Spleen (tissue), 11 donors: ENCODE results near the gene GLRA3. TPM values are rescaled to one million over a fixed set of nuclear protein-coding genes. Genes with fewer than 3 reads are reported as not detected.

Experiments
- DNase-seq: peaks from one replicate; pipeline ENCODE4 v3.0.0-alpha.2; 2020
- H3K27ac ChIP-seq, 8 donors: fragments of 200-600 bp; sonication (generic) in 7 of 8; 1 replicate in 4 of 8; 2 replicates in 4 of 8; pipeline versions ENCODE4 v1.5.0 to v1.8.0; 2016 to 2021; ENCODE audit warnings: inconsistent platforms in 4 of 8, mild to moderate bottlenecking in 4 of 8, moderate library complexity in 1 of 8
- H3K27me3 ChIP-seq, 7 donors: fragments of 200-600 bp; sonication (generic) in 6 of 7; replicated peaks in 1 of 7; 1 replicate in 4 of 7; 2 replicates in 3 of 7; pipeline versions ENCODE4 v1.5.0 to v1.8.0; 2016 to 2021; ENCODE audit warnings: inconsistent platforms in 3 of 7, mild to moderate bottlenecking in 1 of 7
- H3K36me3 ChIP-seq, 6 donors: fragments of 200-600 bp; sonication (generic) in 5 of 6; 1 replicate in 4 of 6; 2 replicates in 2 of 6; pipeline versions ENCODE4 v1.5.0 to v1.8.0; 2016 to 2021; ENCODE audit warnings: inconsistent platforms in 2 of 6
- H3K4me1 ChIP-seq, 6 donors: fragments of 200-600 bp; sonication (generic) in 5 of 6; 1 replicate in 3 of 6; 2 replicates in 3 of 6; pipeline versions ENCODE4 v1.5.0 to v1.8.0; 2016 to 2021; ENCODE audit warnings: inconsistent platforms in 3 of 6
- H3K4me3 ChIP-seq, 8 donors: fragments of 200-600 bp; sonication (generic) in 7 of 8; 1 replicate in 4 of 8; 2 replicates in 4 of 8; pipeline versions ENCODE4 v1.5.0 to v1.8.0; 2016 to 2021; ENCODE audit warnings: inconsistent platforms in 4 of 8, mild to moderate bottlenecking in 4 of 8, moderate library complexity in 2 of 8
- H3K9me3 ChIP-seq, 8 donors: fragments of 200-600 bp; sonication (generic) in 7 of 8; 1 replicate in 4 of 8; 2 replicates in 4 of 8; pipeline versions ENCODE4 v1.5.0 to v1.8.0; 2016 to 2021; ENCODE audit warnings: inconsistent platforms in 4 of 8
- POLR2A ChIP-seq, 3 donors: fragments of 450-650 bp; IDR thresholded peaks; one replicate each; pipeline ENCODE4 v1.5.1; 2017; ENCODE audit warnings: antibody characterized with exemption in 3 of 3, mild to moderate bottlenecking in 1 of 3
- POLR2AphosphoS5 ChIP-seq, 3 donors: sonication (generic); formaldehyde crosslinking; IDR thresholded peaks; one replicate each; pipeline ENCODE4 v1.5.1; 2017; ENCODE audit warnings: antibody characterized with exemption in 3 of 3
- WGBS, 5 donors: extraction: QIAGEN DNeasy Blood & Tissue Kit in 3 of 5; methylation state at CpG; one replicate each; pipeline versions ENCODE4 v1.1.5 to v1.1.7; 2013 to 2018; 5-methylcytosine and 5-hydroxymethylcytosine counted together
- intact Hi-C: fragments of 100-400 bp; cut with DNase I; formaldehyde crosslinking; loops from one replicate; pipeline ENCODE4 v1.15.0; 2023; ENCODE audit warnings: low total_unique reads
- polyA plus RNA-seq, 3 donors: library from polyadenylated mRNA; stranded (reverse); fragments of 200-250 nt; gene quantifications; one replicate each; pipeline ENCODE4 v1.2.1, GENCODE V29; 2013
- total RNA-seq, 7 donors: library from RNA; depleted of rRNA in 3 of 7; stranded (reverse); fragments of >200 nt in 3 of 7; fragmentation: NEBNext Ultra II Directional in 4 of 7; extraction: Animal tissue kit (Norgen Biotek cat#: 25700) in 4 of 7; gene quantifications; one replicate each; pipeline versions ENCODE4 v1.1.0 to v1.2.1, GENCODE V29; 2016 to 2021
- TF ChIP-seq, protein P1 (sequence below), 11 experiments: fragments of 200-600 bp in 7 of 11; fragments of 450-650 bp in 4 of 11; sonication (generic) in 4 of 11; IDR thresholded peaks in 8 of 11; conservative IDR thresholded peaks in 3 of 11; 1 replicate in 7 of 11; 2 replicates in 4 of 11; pipeline versions ENCODE4 v1.4.0 to v1.8.0; 2016 to 2021; ENCODE audit warnings: antibody characterized with exemption in 11 of 11, inconsistent platforms in 4 of 11, mild to moderate bottlenecking in 1 of 11
- donor health status: healthy with polysubstance abuse.
- donor health status: DM: no; HTN: no; CAD: no; lungs with moderate emphysema.
- donor health status: DM: no; HTN: no; CAD: no.
- donor health status: Bipolar disorder and iron deficiency.
- donor health status: healthy.
- donor health status: DM: no; HTN: no; CAD: no.
- donor health status: DM: yes; HTN: yes; CAD: no.

Gene GLRA3
- total and polyA plus RNA-seq, 10 donors, result 0.02 to 0.20 (median 0.06) TPM; not detected in 2

GRCh38 chr4:174646326-174646725 lies 182.7 kb downstream of the GLRA3 start:
- intact Hi-C loops, result no loop called here
- Histone ChIP-seq H3K36me3 (no peaks in the 10 kb centered on the region), H3K4me3 (no peak overlapping the region), H3K27ac (no peak overlapping the region), H3K4me1 (no peaks in the 10 kb centered on the region), H3K27me3 (no peaks in the 10 kb centered on the region), H3K9me3 (no peaks in the 10 kb centered on the region)
- no peak for DNase-seq
- TF ChIP-seq POLR2AphosphoS5 (IDR thresholded peaks at IDR 0.05) (no peak), POLR2A (IDR thresholded peaks at IDR 0.05) (no peak)
- 36 to 50% (median 41%) methylated on average over 1 of the region's 1 CpG for WGBS, 5 donors

DNA sequence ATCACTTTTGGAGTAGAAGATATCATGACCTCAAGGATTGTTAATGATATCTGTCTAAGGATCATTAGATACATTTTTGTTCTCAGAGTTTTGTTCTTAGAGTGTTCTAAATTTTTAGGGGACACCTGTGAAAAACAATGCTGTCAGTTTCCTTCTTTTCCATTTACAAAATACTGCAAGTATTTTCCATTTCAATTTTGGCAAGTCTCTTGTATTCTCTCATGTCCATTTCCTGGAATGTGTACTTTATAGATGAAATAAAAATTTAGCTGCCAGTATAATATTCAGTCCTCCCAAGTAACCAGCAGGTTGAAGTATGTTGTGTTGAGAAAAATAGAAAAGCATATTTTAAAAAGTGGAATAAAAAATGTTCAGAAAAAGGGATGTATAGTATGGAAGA lies 188.9 kb downstream of the GLRA3 start:
- Histone ChIP-seq H3K4me3 (no peak overlapping the region), H3K4me1 (no peaks in the 10 kb centered on the region), H3K9me3 (no peaks in the 10 kb centered on the region), H3K27me3 (no peaks in the 10 kb centered on the region), H3K27ac (no peak overlapping the region), H3K36me3 (no peaks in the 10 kb centered on the region)
- DNase-seq, result no peak
- TF ChIP-seq, protein P1, sequence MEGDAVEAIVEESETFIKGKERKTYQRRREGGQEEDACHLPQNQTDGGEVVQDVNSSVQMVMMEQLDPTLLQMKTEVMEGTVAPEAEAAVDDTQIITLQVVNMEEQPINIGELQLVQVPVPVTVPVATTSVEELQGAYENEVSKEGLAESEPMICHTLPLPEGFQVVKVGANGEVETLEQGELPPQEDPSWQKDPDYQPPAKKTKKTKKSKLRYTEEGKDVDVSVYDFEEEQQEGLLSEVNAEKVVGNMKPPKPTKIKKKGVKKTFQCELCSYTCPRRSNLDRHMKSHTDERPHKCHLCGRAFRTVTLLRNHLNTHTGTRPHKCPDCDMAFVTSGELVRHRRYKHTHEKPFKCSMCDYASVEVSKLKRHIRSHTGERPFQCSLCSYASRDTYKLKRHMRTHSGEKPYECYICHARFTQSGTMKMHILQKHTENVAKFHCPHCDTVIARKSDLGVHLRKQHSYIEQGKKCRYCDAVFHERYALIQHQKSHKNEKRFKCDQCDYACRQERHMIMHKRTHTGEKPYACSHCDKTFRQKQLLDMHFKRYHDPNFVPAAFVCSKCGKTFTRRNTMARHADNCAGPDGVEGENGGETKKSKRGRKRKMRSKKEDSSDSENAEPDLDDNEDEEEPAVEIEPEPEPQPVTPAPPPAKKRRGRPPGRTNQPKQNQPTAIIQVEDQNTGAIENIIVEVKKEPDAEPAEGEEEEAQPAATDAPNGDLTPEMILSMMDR (IDR thresholded peaks at IDR 0.05 in 8 of 11, conservative IDR thresholded peaks at IDR 0.05 in 3 of 11), result no peak
- no peak for TF ChIP-seq POLR2A (IDR thresholded peaks at IDR 0.05)
- intact Hi-C loops, result no loop called here

- intact Hi-C loops, result no loop called here
- 94 to 100% (median 96%) methylated on average over 1 of the region's 1 CpG for WGBS, 5 donors
These were observed 193.3 kb downstream of the GLRA3 start for GRCh38 chr4:174635732-174636131.

GRCh38 chr4:174633399-174633798 lies 195.6 kb downstream of the GLRA3 start:
- intact Hi-C loops, result no loop called here
- peaks cover 0 to 2% (median 0%) of the 10 kb centered on the region in 7 donors for H3K27me3 ChIP-seq
- TF ChIP-seq, protein P1 (IDR thresholded peaks at IDR 0.05 in 8 of 11, conservative IDR thresholded peaks at IDR 0.05 in 3 of 11), result no peak
- TF ChIP-seq POLR2AphosphoS5 (IDR thresholded peaks at IDR 0.05), result no peak
- TF ChIP-seq POLR2A (IDR thresholded peaks at IDR 0.05), result no peak
- no peaks in the 10 kb centered on the region for H3K9me3 ChIP-seq
- H3K4me1 ChIP-seq, result peaks cover 0 to 7% (median 0%) of the 10 kb centered on the region in 6 donors
- DNase-seq, result no peak
- H3K36me3 ChIP-seq, result no peaks in the 10 kb centered on the region
- WGBS, 5 donors, result 90 to 98% (median 96%) methylated on average over 1 of the region's 1 CpG
- no peak overlapping the region for H3K4me3 ChIP-seq
- H3K27ac ChIP-seq, result no peak overlapping the region

More at GRCh38 chr4:174635732-174636131, 193.3 kb downstream of the GLRA3 start:
- Histone ChIP-seq H3K27me3 (peaks cover 0 to 2% (median 0%) of the 10 kb centered on the region in 7 donors), H3K36me3 (no peaks in the 10 kb centered on the region), H3K27ac (no peak overlapping the region), H3K4me3 (no peak overlapping the region), H3K9me3 (no peaks in the 10 kb centered on the region), H3K4me1 (peaks cover 0 to 7% (median 0%) of the 10 kb centered on the region in 6 donors)
- DNase-seq, result no peak
- TF ChIP-seq, protein P1 (IDR thresholded peaks at IDR 0.05 in 8 of 11, conservative IDR thresholded peaks at IDR 0.05 in 3 of 11), result no peak
- TF ChIP-seq POLR2A (IDR thresholded peaks at IDR 0.05) (no peak), POLR2AphosphoS5 (IDR thresholded peaks at IDR 0.05) (no peak)
